ENCODE data around the gene KCNK13.

KCNK13 gene

GRCh38 chr14:90034156-90034555, 27.6 kb upstream of the KCNK13 start:
- no peak for ATAC-seq
- TF ChIP-seq GLIS3 (CRISPR knock-in tag; IDR thresholded peaks at IDR 0.05) (no peak), TOX (CRISPR knock-in tag; IDR thresholded peaks at IDR 0.05; ENCODE audit: borderline replicate concordance) (no peak), BACH2 (CRISPR knock-in tag; IDR thresholded peaks at IDR 0.05; ENCODE audit: borderline replicate concordance) (no peak), ZFP30 (CRISPR knock-in tag; IDR thresholded peaks at IDR 0.05) (no peak), CREB5 (CRISPR knock-in tag; IDR thresholded peaks at IDR 0.05; ENCODE audit: low read depth) (no peak), ISL1 (CRISPR knock-in tag; IDR thresholded peaks at IDR 0.05) (no peak), ZNF70 (CRISPR knock-in tag; IDR thresholded peaks at IDR 0.05) (no peak), ESRRG (CRISPR knock-in tag; IDR thresholded peaks at IDR 0.05) (no peak), ARNTL (CRISPR knock-in tag; IDR thresholded peaks at IDR 0.05; ENCODE audit: borderline replicate concordance, low read depth) (no peak), PPARA (CRISPR knock-in tag; IDR thresholded peaks at IDR 0.05; ENCODE audit: borderline replicate concordance) (no peak), RARB (CRISPR knock-in tag; IDR thresholded peaks at IDR 0.05) (no peak), ZNF8 (CRISPR knock-in tag; IDR thresholded peaks at IDR 0.05) (no peak), ZNF565 (CRISPR knock-in tag; conservative IDR thresholded peaks at IDR 0.05; ENCODE audit: low read depth) (no peak), TCF4 (CRISPR knock-in tag; IDR thresholded peaks at IDR 0.05; ENCODE audit: borderline replicate concordance) (no peak)
- TF ChIP-seq, protein P1, sequence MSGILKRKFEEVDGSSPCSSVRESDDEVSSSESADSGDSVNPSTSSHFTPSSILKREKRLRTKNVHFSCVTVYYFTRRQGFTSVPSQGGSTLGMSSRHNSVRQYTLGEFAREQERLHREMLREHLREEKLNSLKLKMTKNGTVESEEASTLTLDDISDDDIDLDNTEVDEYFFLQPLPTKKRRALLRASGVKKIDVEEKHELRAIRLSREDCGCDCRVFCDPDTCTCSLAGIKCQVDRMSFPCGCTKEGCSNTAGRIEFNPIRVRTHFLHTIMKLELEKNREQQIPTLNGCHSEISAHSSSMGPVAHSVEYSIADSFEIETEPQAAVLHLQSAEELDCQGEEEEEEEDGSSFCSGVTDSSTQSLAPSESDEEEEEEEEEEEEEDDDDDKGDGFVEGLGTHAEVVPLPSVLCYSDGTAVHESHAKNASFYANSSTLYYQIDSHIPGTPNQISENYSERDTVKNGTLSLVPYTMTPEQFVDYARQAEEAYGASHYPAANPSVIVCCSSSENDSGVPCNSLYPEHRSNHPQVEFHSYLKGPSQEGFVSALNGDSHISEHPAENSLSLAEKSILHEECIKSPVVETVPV (CRISPR knock-in tag; IDR thresholded peaks at IDR 0.05) = no peak
- TF ChIP-seq, protein P2, sequence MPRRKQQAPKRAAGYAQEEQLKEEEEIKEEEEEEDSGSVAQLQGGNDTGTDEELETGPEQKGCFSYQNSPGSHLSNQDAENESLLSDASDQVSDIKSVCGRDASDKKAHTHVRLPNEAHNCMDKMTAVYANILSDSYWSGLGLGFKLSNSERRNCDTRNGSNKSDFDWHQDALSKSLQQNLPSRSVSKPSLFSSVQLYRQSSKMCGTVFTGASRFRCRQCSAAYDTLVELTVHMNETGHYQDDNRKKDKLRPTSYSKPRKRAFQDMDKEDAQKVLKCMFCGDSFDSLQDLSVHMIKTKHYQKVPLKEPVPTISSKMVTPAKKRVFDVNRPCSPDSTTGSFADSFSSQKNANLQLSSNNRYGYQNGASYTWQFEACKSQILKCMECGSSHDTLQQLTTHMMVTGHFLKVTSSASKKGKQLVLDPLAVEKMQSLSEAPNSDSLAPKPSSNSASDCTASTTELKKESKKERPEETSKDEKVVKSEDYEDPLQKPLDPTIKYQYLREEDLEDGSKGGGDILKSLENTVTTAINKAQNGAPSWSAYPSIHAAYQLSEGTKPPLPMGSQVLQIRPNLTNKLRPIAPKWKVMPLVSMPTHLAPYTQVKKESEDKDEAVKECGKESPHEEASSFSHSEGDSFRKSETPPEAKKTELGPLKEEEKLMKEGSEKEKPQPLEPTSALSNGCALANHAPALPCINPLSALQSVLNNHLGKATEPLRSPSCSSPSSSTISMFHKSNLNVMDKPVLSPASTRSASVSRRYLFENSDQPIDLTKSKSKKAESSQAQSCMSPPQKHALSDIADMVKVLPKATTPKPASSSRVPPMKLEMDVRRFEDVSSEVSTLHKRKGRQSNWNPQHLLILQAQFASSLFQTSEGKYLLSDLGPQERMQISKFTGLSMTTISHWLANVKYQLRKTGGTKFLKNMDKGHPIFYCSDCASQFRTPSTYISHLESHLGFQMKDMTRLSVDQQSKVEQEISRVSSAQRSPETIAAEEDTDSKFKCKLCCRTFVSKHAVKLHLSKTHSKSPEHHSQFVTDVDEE (CRISPR knock-in tag; IDR thresholded peaks at IDR 0.05) = no peak
- TF ChIP-seq, protein P3, sequence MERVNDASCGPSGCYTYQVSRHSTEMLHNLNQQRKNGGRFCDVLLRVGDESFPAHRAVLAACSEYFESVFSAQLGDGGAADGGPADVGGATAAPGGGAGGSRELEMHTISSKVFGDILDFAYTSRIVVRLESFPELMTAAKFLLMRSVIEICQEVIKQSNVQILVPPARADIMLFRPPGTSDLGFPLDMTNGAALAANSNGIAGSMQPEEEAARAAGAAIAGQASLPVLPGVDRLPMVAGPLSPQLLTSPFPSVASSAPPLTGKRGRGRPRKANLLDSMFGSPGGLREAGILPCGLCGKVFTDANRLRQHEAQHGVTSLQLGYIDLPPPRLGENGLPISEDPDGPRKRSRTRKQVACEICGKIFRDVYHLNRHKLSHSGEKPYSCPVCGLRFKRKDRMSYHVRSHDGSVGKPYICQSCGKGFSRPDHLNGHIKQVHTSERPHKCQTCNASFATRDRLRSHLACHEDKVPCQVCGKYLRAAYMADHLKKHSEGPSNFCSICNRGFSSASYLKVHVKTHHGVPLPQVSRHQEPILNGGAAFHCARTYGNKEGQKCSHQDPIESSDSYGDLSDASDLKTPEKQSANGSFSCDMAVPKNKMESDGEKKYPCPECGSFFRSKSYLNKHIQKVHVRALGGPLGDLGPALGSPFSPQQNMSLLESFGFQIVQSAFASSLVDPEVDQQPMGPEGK (CRISPR knock-in tag; IDR thresholded peaks at IDR 0.05; ENCODE audit: borderline replicate concordance) = no peak
- TF ChIP-seq, protein P4, sequence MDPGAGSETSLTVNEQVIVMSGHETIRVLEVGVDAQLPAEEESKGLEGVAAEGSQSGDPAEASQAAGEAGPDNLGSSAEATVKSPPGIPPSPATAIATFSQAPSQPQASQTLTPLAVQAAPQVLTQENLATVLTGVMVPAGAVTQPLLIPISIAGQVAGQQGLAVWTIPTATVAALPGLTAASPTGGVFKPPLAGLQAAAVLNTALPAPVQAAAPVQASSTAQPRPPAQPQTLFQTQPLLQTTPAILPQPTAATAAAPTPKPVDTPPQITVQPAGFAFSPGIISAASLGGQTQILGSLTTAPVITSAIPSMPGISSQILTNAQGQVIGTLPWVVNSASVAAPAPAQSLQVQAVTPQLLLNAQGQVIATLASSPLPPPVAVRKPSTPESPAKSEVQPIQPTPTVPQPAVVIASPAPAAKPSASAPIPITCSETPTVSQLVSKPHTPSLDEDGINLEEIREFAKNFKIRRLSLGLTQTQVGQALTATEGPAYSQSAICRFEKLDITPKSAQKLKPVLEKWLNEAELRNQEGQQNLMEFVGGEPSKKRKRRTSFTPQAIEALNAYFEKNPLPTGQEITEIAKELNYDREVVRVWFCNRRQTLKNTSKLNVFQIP (CRISPR knock-in tag; IDR thresholded peaks at IDR 0.05; ENCODE audit: borderline replicate concordance, low read depth) = no peak

- ATAC-seq = no peak
- TF ChIP-seq BACH2 (CRISPR knock-in tag; IDR thresholded peaks at IDR 0.05; ENCODE audit: borderline replicate concordance) = no peak
- TF ChIP-seq ZFP30 (CRISPR knock-in tag; IDR thresholded peaks at IDR 0.05) = no peak
- no peak for TF ChIP-seq PPARA (CRISPR knock-in tag; IDR thresholded peaks at IDR 0.05; ENCODE audit: borderline replicate concordance)
- TF ChIP-seq GLIS3 (CRISPR knock-in tag; IDR thresholded peaks at IDR 0.05) = no peak
- TF ChIP-seq, protein P3 (CRISPR knock-in tag; IDR thresholded peaks at IDR 0.05; ENCODE audit: borderline replicate concordance) = no peak
- TF ChIP-seq RARB (CRISPR knock-in tag; IDR thresholded peaks at IDR 0.05) = no peak
- TF ChIP-seq, protein P4 (CRISPR knock-in tag; IDR thresholded peaks at IDR 0.05; ENCODE audit: borderline replicate concordance, low read depth) = no peak
- no peak for TF ChIP-seq SNAI2 (CRISPR knock-in tag; IDR thresholded peaks at IDR 0.05)
- TF ChIP-seq TCF4 (CRISPR knock-in tag; IDR thresholded peaks at IDR 0.05; ENCODE audit: borderline replicate concordance) = no peak
- TF ChIP-seq, protein P2 (CRISPR knock-in tag; IDR thresholded peaks at IDR 0.05) = no peak
- no peak for TF ChIP-seq ARNTL (CRISPR knock-in tag; IDR thresholded peaks at IDR 0.05; ENCODE audit: borderline replicate concordance, low read depth)
- no peak for TF ChIP-seq ZNF565 (CRISPR knock-in tag; conservative IDR thresholded peaks at IDR 0.05; ENCODE audit: low read depth)
- TF ChIP-seq ESRRG (CRISPR knock-in tag; IDR thresholded peaks at IDR 0.05) = no peak
- no peak for TF ChIP-seq ZNF70 (CRISPR knock-in tag; IDR thresholded peaks at IDR 0.05)
Observed at GRCh38 chr14:90034835-90035525, 26.8 kb upstream of the KCNK13 start.
